ENCODE measurements around the gene PCDH7. TPM values are rescaled to one million over a fixed set of nuclear protein-coding genes. Genes with fewer than 3 reads are reported as not detected.

Gene PCDH7
- total and polyA plus RNA-seq, 2 experiments from 2014 or later: 2.4 to 10.8 TPM

- Mint-ChIP-seq H3K36me3 (ENCODE audit: low read depth) (no peaks in the 10 kb centered on the region), H3K4me1 (no peaks in the 10 kb centered on the region), H3K9me3 (no peaks in the 10 kb centered on the region), H3K27ac (no peak overlapping the region), H3K27me3 (ENCODE audit: insufficient read depth, low read depth, poor library complexity) (no peaks in the 10 kb centered on the region), H3K4me3 (no peak overlapping the region)
- H3K4me2 ChIP-seq: no peak overlapping the region
- no peak for TF ChIP-seq POLR2AphosphoS5 (IDR thresholded peaks at IDR 0.05; ENCODE audit: low read depth)
- TF ChIP-seq, protein P1, sequence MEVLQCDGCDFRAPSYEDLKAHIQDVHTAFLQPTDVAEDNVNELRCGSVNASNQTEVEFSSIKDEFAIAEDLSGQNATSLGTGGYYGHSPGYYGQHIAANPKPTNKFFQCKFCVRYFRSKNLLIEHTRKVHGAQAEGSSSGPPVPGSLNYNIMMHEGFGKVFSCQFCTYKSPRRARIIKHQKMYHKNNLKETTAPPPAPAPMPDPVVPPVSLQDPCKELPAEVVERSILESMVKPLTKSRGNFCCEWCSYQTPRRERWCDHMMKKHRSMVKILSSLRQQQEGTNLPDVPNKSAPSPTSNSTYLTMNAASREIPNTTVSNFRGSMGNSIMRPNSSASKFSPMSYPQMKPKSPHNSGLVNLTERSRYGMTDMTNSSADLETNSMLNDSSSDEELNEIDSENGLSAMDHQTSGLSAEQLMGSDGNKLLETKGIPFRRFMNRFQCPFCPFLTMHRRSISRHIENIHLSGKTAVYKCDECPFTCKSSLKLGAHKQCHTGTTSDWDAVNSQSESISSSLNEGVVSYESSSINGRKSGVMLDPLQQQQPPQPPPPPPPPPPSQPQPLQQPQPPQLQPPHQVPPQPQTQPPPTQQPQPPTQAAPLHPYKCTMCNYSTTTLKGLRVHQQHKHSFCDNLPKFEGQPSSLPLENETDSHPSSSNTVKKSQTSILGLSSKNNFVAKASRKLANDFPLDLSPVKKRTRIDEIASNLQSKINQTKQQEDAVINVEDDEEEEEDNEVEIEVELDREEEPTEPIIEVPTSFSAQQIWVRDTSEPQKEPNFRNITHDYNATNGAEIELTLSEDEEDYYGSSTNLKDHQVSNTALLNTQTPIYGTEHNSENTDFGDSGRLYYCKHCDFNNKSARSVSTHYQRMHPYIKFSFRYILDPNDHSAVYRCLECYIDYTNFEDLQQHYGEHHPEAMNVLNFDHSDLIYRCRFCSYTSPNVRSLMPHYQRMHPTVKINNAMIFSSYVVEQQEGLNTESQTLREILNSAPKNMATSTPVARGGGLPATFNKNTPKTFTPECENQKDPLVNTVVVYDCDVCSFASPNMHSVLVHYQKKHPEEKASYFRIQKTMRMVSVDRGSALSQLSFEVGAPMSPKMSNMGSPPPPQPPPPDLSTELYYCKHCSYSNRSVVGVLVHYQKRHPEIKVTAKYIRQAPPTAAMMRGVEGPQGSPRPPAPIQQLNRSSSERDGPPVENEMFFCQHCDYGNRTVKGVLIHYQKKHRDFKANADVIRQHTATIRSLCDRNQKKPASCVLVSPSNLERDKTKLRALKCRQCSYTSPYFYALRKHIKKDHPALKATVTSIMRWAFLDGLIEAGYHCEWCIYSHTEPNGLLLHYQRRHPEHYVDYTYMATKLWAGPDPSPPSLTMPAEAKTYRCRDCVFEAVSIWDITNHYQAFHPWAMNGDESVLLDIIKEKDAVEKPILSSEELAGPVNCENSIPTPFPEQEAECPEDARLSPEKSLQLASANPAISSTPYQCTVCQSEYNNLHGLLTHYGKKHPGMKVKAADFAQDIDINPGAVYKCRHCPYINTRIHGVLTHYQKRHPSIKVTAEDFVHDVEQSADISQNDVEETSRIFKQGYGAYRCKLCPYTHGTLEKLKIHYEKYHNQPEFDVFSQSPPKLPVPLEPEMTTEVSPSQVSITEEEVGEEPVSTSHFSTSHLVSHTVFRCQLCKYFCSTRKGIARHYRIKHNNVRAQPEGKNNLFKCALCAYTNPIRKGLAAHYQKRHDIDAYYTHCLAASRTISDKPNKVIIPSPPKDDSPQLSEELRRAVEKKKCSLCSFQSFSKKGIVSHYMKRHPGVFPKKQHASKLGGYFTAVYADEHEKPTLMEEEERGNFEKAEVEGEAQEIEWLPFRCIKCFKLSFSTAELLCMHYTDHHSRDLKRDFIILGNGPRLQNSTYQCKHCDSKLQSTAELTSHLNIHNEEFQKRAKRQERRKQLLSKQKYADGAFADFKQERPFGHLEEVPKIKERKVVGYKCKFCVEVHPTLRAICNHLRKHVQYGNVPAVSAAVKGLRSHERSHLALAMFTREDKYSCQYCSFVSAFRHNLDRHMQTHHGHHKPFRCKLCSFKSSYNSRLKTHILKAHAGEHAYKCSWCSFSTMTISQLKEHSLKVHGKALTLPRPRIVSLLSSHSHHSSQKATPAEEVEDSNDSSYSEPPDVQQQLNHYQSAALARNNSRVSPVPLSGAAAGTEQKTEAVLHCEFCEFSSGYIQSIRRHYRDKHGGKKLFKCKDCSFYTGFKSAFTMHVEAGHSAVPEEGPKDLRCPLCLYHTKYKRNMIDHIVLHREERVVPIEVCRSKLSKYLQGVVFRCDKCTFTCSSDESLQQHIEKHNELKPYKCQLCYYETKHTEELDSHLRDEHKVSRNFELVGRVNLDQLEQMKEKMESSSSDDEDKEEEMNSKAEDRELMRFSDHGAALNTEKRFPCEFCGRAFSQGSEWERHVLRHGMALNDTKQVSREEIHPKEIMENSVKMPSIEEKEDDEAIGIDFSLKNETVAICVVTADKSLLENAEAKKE (CRISPR knock-in tag; IDR thresholded peaks at IDR 0.05): no peak
- TF ChIP-seq JUNB (IDR thresholded peaks at IDR 0.05; ENCODE audit: unreplicated experiment): no peak
- no peaks in the 10 kb centered on the region for H3K4me1 ChIP-seq (ENCODE audit: insufficient read depth)
- H3K27me3 ChIP-seq (ENCODE audit: insufficient read depth): no peaks in the 10 kb centered on the region
- H2AFZ ChIP-seq: no peak overlapping the region
- DNase-seq (ENCODE audit: low spot score): no peak
- no peaks in the 10 kb centered on the region for H4K20me1 ChIP-seq (replicated peaks; ENCODE audit: insufficient read depth)
- no peaks in the 10 kb centered on the region for H3F3A ChIP-seq (replicated peaks; ENCODE audit: low read depth)
- no peak for ATAC-seq
- H3K36me3 ChIP-seq (ENCODE audit: insufficient read depth): no peaks in the 10 kb centered on the region
- H3K9me2 ChIP-seq (ENCODE audit: insufficient read depth): no peaks in the 10 kb centered on the region
- H3K79me2 ChIP-seq (replicated peaks; ENCODE audit: insufficient read depth): no peaks in the 10 kb centered on the region
- H3K4me3 ChIP-seq: no peak overlapping the region
- no peak overlapping the region for H3K27ac ChIP-seq (ENCODE audit: low read depth)
These were observed 24.9 kb downstream of the PCDH7 start for GRCh38 chr4:30744957-30745640.

GRCh38 chr4:30746735-30747134, 26.6 kb downstream of the PCDH7 start:
- Mint-ChIP-seq H3K4me1 (no peaks in the 10 kb centered on the region), H3K27me3 (ENCODE audit: insufficient read depth, low read depth, poor library complexity) (no peaks in the 10 kb centered on the region)
- TF ChIP-seq ZNF331 (CRISPR knock-in tag; IDR thresholded peaks at IDR 0.05; ENCODE audit: low read depth): no peak

More at GRCh38 chr4:30746735-30747134, 26.6 kb downstream of the PCDH7 start:
- H3K4me3 Mint-ChIP-seq: no peak overlapping the region
- Histone ChIP-seq H3K27ac (ENCODE audit: low read depth) (no peak overlapping the region), H4K20me1 (replicated peaks; ENCODE audit: insufficient read depth) (no peaks in the 10 kb centered on the region), H3K4me2 (no peak overlapping the region), H3K4me3 (no peak overlapping the region), H3K4me1 (ENCODE audit: insufficient read depth) (no peaks in the 10 kb centered on the region), H3K9me2 (ENCODE audit: insufficient read depth) (no peaks in the 10 kb centered on the region), H3K79me2 (replicated peaks; ENCODE audit: insufficient read depth) (no peaks in the 10 kb centered on the region), H2AFZ (no peak overlapping the region), H3K27me3 (ENCODE audit: insufficient read depth) (no peaks in the 10 kb centered on the region), H3F3A (replicated peaks; ENCODE audit: low read depth) (no peaks in the 10 kb centered on the region), H3K36me3 (ENCODE audit: insufficient read depth) (no peaks in the 10 kb centered on the region)
- no peaks in the 10 kb centered on the region for H3K9me3 Mint-ChIP-seq
- H3K36me3 Mint-ChIP-seq (ENCODE audit: low read depth): no peaks in the 10 kb centered on the region
- ATAC-seq: no peak
- DNase-seq (ENCODE audit: low spot score): no peak
- H3K27ac Mint-ChIP-seq: no peak overlapping the region
